ENCODE results near the gene DDX1.
A peak's percentile ranks its signal among the peaks of the same experiment; 100 is the strongest.

Gene DDX1

GRCh38 chr2:15584316-15584715, 7.4 kb upstream of the DDX1 start:
- no peak overlapping the region for H3K4me2 ChIP-seq (ENCODE audit: low read depth, low read length, poor library complexity, severe bottlenecking)
- TF ChIP-seq CTCF (IDR thresholded peaks at IDR 0.05; ENCODE audit: insufficient read depth, low read length, poor library complexity, severe bottlenecking) (no peak), EZH2phosphoT487 (conservative IDR thresholded peaks at IDR 0.05; ENCODE audit: low read length) (no peak)
- no peak overlapping the region for H3K27ac ChIP-seq (ENCODE audit: low read depth, low read length)

GRCh38 chr2:15584767-15585469, 6.8 kb upstream of the DDX1 start:
- H2AFZ ChIP-seq (ENCODE audit: low read depth, low read length, severe bottlenecking), result no peak overlapping the region
- no peak overlapping the region for H3K4me3 ChIP-seq (ENCODE audit: insufficient read depth, low read length, poor library complexity, severe bottlenecking)
- H3K27ac ChIP-seq (ENCODE audit: low read depth, low read length), result no peak overlapping the region
- H3K9ac ChIP-seq (ENCODE audit: low read length), result no peak overlapping the region
- H3K9me2 ChIP-seq (replicated peaks; ENCODE audit: insufficient read depth, low read length), result no peaks in the 10 kb centered on the region
- H3K79me2 ChIP-seq (ENCODE audit: insufficient read depth, low read length), result no peaks in the 10 kb centered on the region
- no peak overlapping the region for H3K4me2 ChIP-seq (ENCODE audit: low read depth, low read length, poor library complexity, severe bottlenecking)
- H4K20me1 ChIP-seq (ENCODE audit: low read depth, low read length), result no peaks in the 10 kb centered on the region
- H3K9me3 ChIP-seq (ENCODE audit: insufficient read depth, low read length), result no peaks in the 10 kb centered on the region
- no peaks in the 10 kb centered on the region for H3K36me3 ChIP-seq (ENCODE audit: low read length)
- H3K27me3 ChIP-seq (ENCODE audit: low read length), result no peaks in the 10 kb centered on the region
- no peaks in the 10 kb centered on the region; the same call in 1 of the 2 replicates for H3F3A ChIP-seq (ENCODE audit: insufficient read depth)
- TF ChIP-seq EZH2phosphoT487 (conservative IDR thresholded peaks at IDR 0.05; ENCODE audit: low read length) (no peak), CTCF (IDR thresholded peaks at IDR 0.05; ENCODE audit: insufficient read depth, low read length, poor library complexity, severe bottlenecking) (no peak)

More at GRCh38 chr2:15584316-15584715, 7.4 kb upstream of the DDX1 start:
- no peaks in the 10 kb centered on the region for H3K27me3 ChIP-seq (ENCODE audit: low read length)
- no peaks in the 10 kb centered on the region for H3K79me2 ChIP-seq (ENCODE audit: insufficient read depth, low read length)
- no peaks in the 10 kb centered on the region for H3K9me2 ChIP-seq (replicated peaks; ENCODE audit: insufficient read depth, low read length)
- no peaks in the 10 kb centered on the region for H3F3A ChIP-seq (ENCODE audit: insufficient read depth)
- no peak overlapping the region for H2AFZ ChIP-seq (ENCODE audit: low read depth, low read length, severe bottlenecking)
- no peaks in the 10 kb centered on the region for H3K9me3 ChIP-seq (ENCODE audit: insufficient read depth, low read length)
- H4K20me1 ChIP-seq (ENCODE audit: low read depth, low read length), result no peaks in the 10 kb centered on the region
- H3K4me3 ChIP-seq (ENCODE audit: insufficient read depth, low read length, poor library complexity, severe bottlenecking), result no peak overlapping the region
- H3K36me3 ChIP-seq (ENCODE audit: low read length), result no peaks in the 10 kb centered on the region
- H3K9ac ChIP-seq (ENCODE audit: low read length), result no peak overlapping the region

GRCh38 chr2:15588329-15588919, 3.2 kb upstream of the DDX1 start:
- Histone ChIP-seq H2AFZ (ENCODE audit: low read depth, low read length, severe bottlenecking) (no peak overlapping the region), H3K4me3 (ENCODE audit: insufficient read depth, low read length, poor library complexity, severe bottlenecking) (no peak overlapping the region), H4K20me1 (ENCODE audit: low read depth, low read length) (no peaks in the 10 kb centered on the region), H3K9me3 (ENCODE audit: insufficient read depth, low read length) (no peaks in the 10 kb centered on the region), H3K36me3 (ENCODE audit: low read length) (no peaks in the 10 kb centered on the region), H3F3A (ENCODE audit: insufficient read depth) (no peaks in the 10 kb centered on the region; the same call in 1 of the 2 replicates), H3K27me3 (ENCODE audit: low read length) (no peaks in the 10 kb centered on the region), H3K4me2 (ENCODE audit: low read depth, low read length, poor library complexity, severe bottlenecking) (no peak overlapping the region), H3K27ac (ENCODE audit: low read depth, low read length) (no peak overlapping the region), H3K9me2 (replicated peaks; ENCODE audit: insufficient read depth, low read length) (no peaks in the 10 kb centered on the region), H3K79me2 (ENCODE audit: insufficient read depth, low read length) (peaks cover 24% of the 10 kb centered on the region), H3K9ac (ENCODE audit: low read length) (no peak overlapping the region)
- TF ChIP-seq EZH2phosphoT487 (conservative IDR thresholded peaks at IDR 0.05; ENCODE audit: low read length) (no peak), CTCF (IDR thresholded peaks at IDR 0.05; ENCODE audit: insufficient read depth, low read length, poor library complexity, severe bottlenecking) (peak; percentile 31)
